ENCODE measurements around the gene SYNPO2. TPM values are rescaled to one million over a fixed set of nuclear protein-coding genes. Genes with fewer than 3 reads are reported as not detected.
A peak's percentile ranks its signal among the peaks of the same experiment; 100 is the strongest.

The SYNPO2 gene
- total RNA-seq, 1 donor from 2014 or later: 26.2 TPM

DNA sequence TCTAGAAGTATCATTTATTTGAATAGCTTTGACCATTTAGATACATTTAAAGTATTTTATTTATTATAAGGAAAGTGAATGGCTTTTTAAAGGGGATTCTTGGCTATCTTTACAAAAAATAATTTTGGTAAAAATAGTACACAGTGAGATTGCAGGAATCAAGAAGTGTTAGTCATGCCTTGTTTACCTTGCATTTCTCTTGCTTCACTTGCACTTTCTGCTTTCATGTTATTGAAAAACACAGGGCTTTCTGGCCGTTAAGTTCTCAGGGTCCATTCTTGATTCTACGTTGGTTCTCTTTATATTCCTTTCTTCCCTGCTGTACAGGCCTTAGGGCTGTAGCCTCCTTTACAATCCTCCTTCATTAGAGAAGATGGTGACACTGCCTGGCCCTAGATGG is 30.9 kb upstream of the SYNPO2 start:
- TF ChIP-seq, protein P1, sequence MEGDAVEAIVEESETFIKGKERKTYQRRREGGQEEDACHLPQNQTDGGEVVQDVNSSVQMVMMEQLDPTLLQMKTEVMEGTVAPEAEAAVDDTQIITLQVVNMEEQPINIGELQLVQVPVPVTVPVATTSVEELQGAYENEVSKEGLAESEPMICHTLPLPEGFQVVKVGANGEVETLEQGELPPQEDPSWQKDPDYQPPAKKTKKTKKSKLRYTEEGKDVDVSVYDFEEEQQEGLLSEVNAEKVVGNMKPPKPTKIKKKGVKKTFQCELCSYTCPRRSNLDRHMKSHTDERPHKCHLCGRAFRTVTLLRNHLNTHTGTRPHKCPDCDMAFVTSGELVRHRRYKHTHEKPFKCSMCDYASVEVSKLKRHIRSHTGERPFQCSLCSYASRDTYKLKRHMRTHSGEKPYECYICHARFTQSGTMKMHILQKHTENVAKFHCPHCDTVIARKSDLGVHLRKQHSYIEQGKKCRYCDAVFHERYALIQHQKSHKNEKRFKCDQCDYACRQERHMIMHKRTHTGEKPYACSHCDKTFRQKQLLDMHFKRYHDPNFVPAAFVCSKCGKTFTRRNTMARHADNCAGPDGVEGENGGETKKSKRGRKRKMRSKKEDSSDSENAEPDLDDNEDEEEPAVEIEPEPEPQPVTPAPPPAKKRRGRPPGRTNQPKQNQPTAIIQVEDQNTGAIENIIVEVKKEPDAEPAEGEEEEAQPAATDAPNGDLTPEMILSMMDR (IDR thresholded peaks at IDR 0.05): no peak
- Histone ChIP-seq H3K4me1 (no peaks in the 10 kb centered on the region), H3K9me3 (no peaks in the 10 kb centered on the region), H3K36me3 (no peaks in the 10 kb centered on the region), H3K27ac (no peak overlapping the region), H3K4me3 (no peak overlapping the region), H3K27me3 (ENCODE audit: low read depth) (no peaks in the 10 kb centered on the region)
- ATAC-seq (no peak), DNase-seq (no peak)
- intact Hi-C loops (cut with DNase I): no loop called here

DNA sequence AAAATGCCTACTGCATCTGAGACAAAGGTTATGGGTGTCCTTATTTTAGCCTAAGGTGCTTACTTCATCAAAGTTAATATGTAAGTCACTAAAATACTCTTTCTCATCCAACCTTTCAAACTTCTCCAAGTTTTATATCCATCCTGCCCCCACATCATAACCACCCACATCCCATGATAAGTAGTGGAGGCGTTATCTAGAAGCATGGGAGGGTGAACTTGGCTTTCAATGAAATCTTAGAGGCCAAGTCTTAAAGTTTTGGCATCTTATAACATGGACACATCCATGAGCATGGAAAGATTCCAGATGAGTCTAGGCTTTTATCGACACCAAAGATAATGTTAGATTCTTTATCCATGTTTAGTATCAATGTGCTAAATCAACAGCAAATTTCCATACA is 29.9 kb upstream of the SYNPO2 start:
- no peak for DNase-seq
- intact Hi-C loops (cut with DNase I): no loop called here
- Histone ChIP-seq H3K4me3 (no peak overlapping the region), H3K9me3 (no peaks in the 10 kb centered on the region), H3K36me3 (no peaks in the 10 kb centered on the region), H3K4me1 (no peaks in the 10 kb centered on the region), H3K27ac (no peak overlapping the region), H3K27me3 (ENCODE audit: low read depth) (no peaks in the 10 kb centered on the region)
- TF ChIP-seq, protein P1 (IDR thresholded peaks at IDR 0.05): no peak
- no peak for ATAC-seq

DNA sequence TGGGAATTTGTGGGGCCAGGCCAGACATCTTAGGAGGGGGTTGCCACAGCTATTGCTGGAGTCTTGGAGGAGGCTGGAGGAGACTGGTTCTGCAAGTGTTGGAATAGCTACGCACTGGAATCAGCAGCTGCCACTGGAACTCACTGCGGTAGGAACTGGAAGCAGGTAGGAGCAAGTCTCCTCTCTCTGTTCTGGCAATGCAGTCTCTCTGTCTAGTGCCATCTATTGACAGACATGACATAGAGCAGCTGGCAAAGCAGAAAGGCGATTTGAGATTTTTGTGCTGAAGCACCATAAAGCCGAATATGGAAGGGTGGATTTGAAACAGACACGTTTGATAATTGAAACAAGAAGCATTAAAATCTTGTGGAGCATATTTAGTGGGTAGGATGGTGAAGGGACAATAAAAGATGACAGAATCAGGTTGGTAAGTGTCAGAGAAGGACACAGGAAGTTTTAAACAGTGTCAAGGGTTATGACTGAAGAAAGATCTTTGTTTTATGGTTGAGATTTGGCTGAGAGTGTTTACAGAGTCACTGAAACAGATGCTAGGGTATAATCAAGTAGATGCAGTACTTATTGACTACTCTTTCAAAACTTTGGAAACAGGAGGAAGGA is 23.5 kb upstream of the SYNPO2 start:
- intact Hi-C loops (cut with DNase I): no loop called here
- Histone ChIP-seq H3K27me3 (ENCODE audit: low read depth) (no peaks in the 10 kb centered on the region), H3K4me3 (no peak overlapping the region), H3K36me3 (no peaks in the 10 kb centered on the region), H3K9me3 (no peaks in the 10 kb centered on the region), H3K4me1 (no peaks in the 10 kb centered on the region), H3K27ac (no peak overlapping the region)
- no peak for DNase-seq
- TF ChIP-seq, protein P1 (IDR thresholded peaks at IDR 0.05): peak; percentile 64
- peak; percentile 86 to 91 for ATAC-seq

DNA sequence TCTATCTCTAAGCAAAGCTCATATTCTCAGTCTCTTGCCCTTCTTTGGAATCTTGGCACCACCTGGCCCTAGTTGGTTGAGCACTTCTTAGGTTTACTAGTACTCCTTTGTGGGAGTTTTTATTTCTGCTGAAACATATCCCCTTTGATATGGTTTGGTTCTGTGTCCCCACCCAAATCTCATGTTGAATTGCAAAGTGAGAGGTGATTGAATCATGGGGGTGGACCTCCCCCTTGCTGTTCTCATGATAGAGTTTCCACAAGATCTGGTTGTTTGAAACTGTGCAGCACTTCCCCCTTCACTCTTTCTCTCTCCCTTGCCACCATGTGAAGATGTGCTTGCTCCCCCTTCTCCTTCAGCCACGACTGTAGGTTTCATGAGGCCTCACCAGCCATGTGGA is 22.2 kb upstream of the SYNPO2 start:
- Histone ChIP-seq H3K36me3 (no peaks in the 10 kb centered on the region), H3K4me3 (no peak overlapping the region), H3K4me1 (no peaks in the 10 kb centered on the region), H3K9me3 (no peaks in the 10 kb centered on the region), H3K27ac (no peak overlapping the region), H3K27me3 (ENCODE audit: low read depth) (no peaks in the 10 kb centered on the region)
- no peak for DNase-seq
- no peak for ATAC-seq
- intact Hi-C loops (cut with DNase I): no loop called here
- TF ChIP-seq, protein P1 (IDR thresholded peaks at IDR 0.05): no peak

DNA sequence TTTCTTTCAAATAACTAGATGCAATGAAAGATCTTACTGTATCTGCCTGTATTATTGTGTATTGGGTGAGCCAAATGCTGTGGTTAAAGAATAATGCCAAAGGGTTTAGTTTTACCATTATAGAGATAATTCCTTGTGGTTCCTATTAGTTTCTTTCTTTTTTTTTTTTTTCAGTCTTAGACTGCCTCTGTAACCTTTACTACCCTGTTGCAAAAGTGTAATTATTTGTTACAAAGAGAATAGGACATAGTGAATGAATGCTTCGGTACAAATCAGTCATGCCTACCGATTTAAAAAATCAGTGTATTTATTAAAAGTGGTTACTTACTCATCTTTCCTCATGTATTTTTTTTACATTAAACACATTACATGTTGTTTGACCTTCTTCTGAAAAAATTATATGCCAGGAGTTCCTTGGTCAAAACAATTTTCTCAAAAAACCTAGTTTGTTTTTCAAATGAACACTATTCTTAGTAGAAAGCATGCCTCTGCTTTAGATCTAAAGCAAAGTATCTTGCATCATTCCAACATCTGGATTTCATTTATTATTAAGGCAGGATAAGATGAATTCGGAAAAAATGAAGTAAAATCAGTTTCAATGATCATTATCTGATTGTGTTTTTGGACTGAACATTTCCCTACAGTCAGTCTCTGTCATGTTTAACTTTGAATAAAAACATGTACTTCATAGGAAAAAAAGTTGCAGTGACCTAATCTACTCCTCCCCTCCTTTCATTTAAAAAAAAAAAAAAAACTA is 21.2 kb upstream of the SYNPO2 start:
- H3K36me3 ChIP-seq: no peaks in the 10 kb centered on the region
- no peaks in the 10 kb centered on the region for H3K9me3 ChIP-seq
- no peak overlapping the region for H3K27ac ChIP-seq
- H3K4me1 ChIP-seq: no peaks in the 10 kb centered on the region
- ATAC-seq: no peak
- DNase-seq: no peak
- intact Hi-C loops (cut with DNase I): no loop called here
- no peak overlapping the region for H3K4me3 ChIP-seq
- no peaks in the 10 kb centered on the region for H3K27me3 ChIP-seq (ENCODE audit: low read depth)
- TF ChIP-seq, protein P1 (IDR thresholded peaks at IDR 0.05): no peak

Measured in lower lobe of right lung (tissue), 2 donors.